H1 (cell line): Measurements from ENCODE around the gene MRPL27. TPM values are rescaled to one million over a fixed set of nuclear protein-coding genes. Genes with fewer than 3 reads are reported as not detected.

Source experiments
- CTCF ChIA-PET: fragments of 300-600 bp; sonication (Branson Sonifier 250); formaldehyde crosslinking; loops from one replicate; lab custom pipeline; 2021; ENCODE audit not compliant: partially characterized antibody; lab: Charles Lee
- POLR2A ChIA-PET: fragments of 300-600 bp; sonication (Branson Sonifier 250); formaldehyde crosslinking; loops from one replicate; lab custom pipeline; 2021; ENCODE audit warnings: inconsistent platforms; ENCODE audit not compliant: partially characterized antibody; lab: Charles Lee
- DNase-seq, 2 experiments: peaks; one replicate each; pipeline versions ENCODE4 v3.0.0 to v3.0.0-alpha.2; 2010 to 2022; ENCODE audit warnings: low spot score in 2 of 2, low read depth in 1 of 2, mixed read lengths in 1 of 2
- FAIRE-seq: peaks from 2 replicates; lab custom pipeline; 2011; peaks lifted over from hg19 to GRCh38; lab: Jason Lieb, UNC
- H2AFZ ChIP-seq: 2 replicates; pipeline ENCODE4 v1.8.1; 2012; ENCODE audit warnings: low read length, inconsistent platforms
- H2AK5ac ChIP-seq: 2 replicates; pipeline ENCODE4 v1.6.1; 2013; ENCODE audit warnings: low read depth, low read length
- H2BK120ac ChIP-seq: replicated peaks from 2 replicates; pipeline ENCODE3; 2013; ENCODE audit warnings: low read depth, low read length, inconsistent platforms
- H2BK12ac ChIP-seq: 2 replicates; pipeline ENCODE4 v1.6.1; 2013; ENCODE audit warnings: low read depth, low read length
- H2BK15ac ChIP-seq: 2 replicates; pipeline ENCODE4 v1.6.1; 2013; ENCODE audit warnings: low read length
- H2BK20ac ChIP-seq: 2 replicates; pipeline ENCODE4 v1.6.1; 2013; ENCODE audit warnings: low read length
- H2BK5ac ChIP-seq: 2 replicates; pipeline ENCODE4 v1.6.1; 2013; ENCODE audit warnings: low read depth, low read length
- H3K14ac ChIP-seq: 2 replicates; pipeline ENCODE4 v1.6.1; 2013; ENCODE audit warnings: inconsistent platforms; ENCODE audit not compliant: insufficient read length
- H3K18ac ChIP-seq: 2 replicates; pipeline ENCODE4 v1.6.1; 2013; ENCODE audit warnings: low read length; ENCODE audit errors: extremely low read depth
- H3K23ac ChIP-seq: 2 replicates; pipeline ENCODE4 v1.6.1; 2013; ENCODE audit warnings: inconsistent platforms; ENCODE audit not compliant: insufficient read length
- H3K23me2 ChIP-seq: 2 replicates; pipeline ENCODE4 v1.6.1; 2013; ENCODE audit warnings: low read depth, low read length
- H3K27ac ChIP-seq: 2 replicates; pipeline ENCODE4 v1.6.1; 2011; ENCODE audit warnings: low read depth, low read length, inconsistent platforms
- H3K27me3 ChIP-seq, 4 experiments: replicated peaks in 1 of 4; 1 replicate in 1 of 4; 2 replicates in 3 of 4; pipeline versions ENCODE4 v1.6.1 to v1.8.1; 2011 to 2013; ENCODE audit warnings: low read length in 3 of 4, mild to moderate bottlenecking in 3 of 4, inconsistent platforms in 2 of 4, mixed read lengths in 2 of 4, moderate library complexity in 1 of 4; ENCODE audit not compliant: control insufficient read depth in 3 of 4, insufficient read depth in 3 of 4; ENCODE audit errors: extremely low read depth in 1 of 4
- H3K36me3 ChIP-seq, 4 experiments: 2 replicates each; pipeline versions ENCODE4 v1.6.1 to v1.8.1; 2011 to 2013; ENCODE audit warnings: mild to moderate bottlenecking in 4 of 4, low read length in 3 of 4, moderate library complexity in 2 of 4, control low read depth in 1 of 4, inconsistent platforms in 1 of 4; ENCODE audit not compliant: insufficient read depth in 4 of 4, control insufficient read depth in 2 of 4
- H3K4ac ChIP-seq: replicated peaks from 2 replicates; pipeline ENCODE3; 2013; ENCODE audit warnings: low read length, low read depth, mixed read lengths, inconsistent platforms; ENCODE audit not compliant: insufficient read length
- H3K4me1 ChIP-seq, 4 experiments: replicated peaks in 1 of 4; 1 replicate in 1 of 4; 2 replicates in 3 of 4; pipeline versions ENCODE4 v1.6.1 to v1.8.1; 2011 to 2013; ENCODE audit warnings: low read length in 3 of 4, inconsistent platforms in 2 of 4, mixed read lengths in 1 of 4; ENCODE audit not compliant: insufficient read depth in 4 of 4, control insufficient read depth in 3 of 4
- H3K4me2 ChIP-seq, 2 experiments: 2 replicates each; pipeline versions ENCODE4 v1.6.1 to v1.8.1; 2011 to 2013; ENCODE audit warnings: low read depth in 2 of 2, low read length in 2 of 2, control low read depth in 1 of 2, inconsistent platforms in 1 of 2, mild to moderate bottlenecking in 1 of 2; ENCODE audit not compliant: insufficient read depth in 1 of 2
- H3K4me3 ChIP-seq, 4 experiments: fragments of 200-600, 300-600 bp in 1 of 4; sonication (generic), shearing (Covaris generic), sonication (Bioruptor Twin) in 1 of 4; 2 replicates each; pipeline versions ENCODE4 v1.5.1 to v1.8.1; 2011 to 2016; ENCODE audit warnings: low read length in 4 of 4, low read depth in 3 of 4, control low read depth in 2 of 4, inconsistent platforms in 2 of 4, mild to moderate bottlenecking in 2 of 4, mixed read lengths in 1 of 4, moderate library complexity in 1 of 4; ENCODE audit not compliant: insufficient read depth in 2 of 4; ENCODE audit errors: extremely low read depth in 1 of 4
- H3K56ac ChIP-seq: replicated peaks from 2 replicates; pipeline ENCODE3; 2013; ENCODE audit warnings: low read depth, mild to moderate bottlenecking, mixed read lengths, low read length, inconsistent platforms; ENCODE audit not compliant: insufficient read length
- H3K79me1 ChIP-seq: 2 replicates; pipeline ENCODE4 v1.6.1; 2013; ENCODE audit warnings: low read depth, low read length, control low read depth
- H3K79me2 ChIP-seq, 2 experiments: 2 replicates each; pipeline versions ENCODE4 v1.6.1 to v1.8.1; 2012 to 2013; ENCODE audit warnings: low read length in 2 of 2, mild to moderate bottlenecking in 2 of 2, inconsistent platforms in 1 of 2; ENCODE audit not compliant: insufficient read depth in 2 of 2, control insufficient read depth in 1 of 2
- H3K9ac ChIP-seq, 4 experiments: replicated peaks in 1 of 4; 1 replicate in 1 of 4; 2 replicates in 3 of 4; pipeline versions ENCODE4 v1.6.1 to v1.8.1; 2011 to 2013; ENCODE audit warnings: low read depth in 3 of 4, low read length in 3 of 4, control low read depth in 2 of 4, mild to moderate bottlenecking in 2 of 4, moderate library complexity in 2 of 4, inconsistent platforms in 1 of 4; ENCODE audit errors: extremely low read depth in 1 of 4
- H3K9me3 ChIP-seq, 2 experiments: 2 replicates each; pipeline versions ENCODE4 v1.6.1 to v1.8.1; 2012 to 2013; ENCODE audit warnings: mild to moderate bottlenecking in 2 of 2, moderate library complexity in 2 of 2, control low read depth in 1 of 2, inconsistent platforms in 1 of 2, low read depth in 1 of 2, low read length in 1 of 2, mixed read lengths in 1 of 2; ENCODE audit not compliant: insufficient read depth in 2 of 2
- H4K20me1 ChIP-seq, 2 experiments: replicated peaks in 1 of 2; 2 replicates each; pipeline versions ENCODE3 to v1.8.1; 2011 to 2013; ENCODE audit warnings: inconsistent platforms in 2 of 2, low read length in 2 of 2, mild to moderate bottlenecking in 1 of 2; ENCODE audit not compliant: insufficient read depth in 2 of 2, control insufficient read depth in 1 of 2
- H4K5ac ChIP-seq: 2 replicates; pipeline ENCODE4 v1.6.1; 2013; ENCODE audit warnings: low read length, low read depth, mixed read lengths, inconsistent platforms; ENCODE audit not compliant: insufficient read length
- H4K8ac ChIP-seq: 2 replicates; pipeline ENCODE4 v1.8.0; 2013; ENCODE audit warnings: mild to moderate bottlenecking, moderate library complexity, low read length, inconsistent platforms; ENCODE audit not compliant: insufficient read depth; ENCODE audit errors: extremely low read depth
- H4K91ac ChIP-seq: replicated peaks from 2 replicates; pipeline ENCODE3; 2013; ENCODE audit warnings: low read length, mixed read lengths, inconsistent platforms; ENCODE audit not compliant: insufficient read length
- ATF3 ChIP-seq: IDR thresholded peaks from 2 replicates; pipeline ENCODE4 v1.6.1; 2011; ENCODE audit warnings: low read depth, mild to moderate bottlenecking, low read length; ENCODE audit not compliant: insufficient read depth
- EP300 ChIP-seq, 2 experiments: IDR thresholded peaks; 1 replicate in 1 of 2; 2 replicates in 1 of 2; pipeline ENCODE4 v1.6.1; 2011 to 2012; ENCODE audit warnings: low read depth in 2 of 2, low read length in 2 of 2, mild to moderate bottlenecking in 2 of 2, borderline replicate concordance in 1 of 2, inconsistent platforms in 1 of 2, moderate library complexity in 1 of 2
- EZH2 ChIP-seq: fragments of 200-600 bp; sonication (generic); IDR thresholded peaks from 2 replicates; pipeline ENCODE4 v1.7.1; 2012; ENCODE audit warnings: low read depth, mild to moderate bottlenecking, moderate library complexity, low read length, inconsistent platforms; ENCODE audit not compliant: severe bottlenecking
- FOSL1 ChIP-seq: IDR thresholded peaks from 2 replicates; pipeline ENCODE4 v1.6.1; 2011; ENCODE audit warnings: mild to moderate bottlenecking, low read depth, low read length, moderate library complexity; ENCODE audit not compliant: insufficient read depth
- HDAC6 ChIP-seq: IDR thresholded peaks from one replicate; pipeline ENCODE4 v1.7.1; 2012; ENCODE audit warnings: low read depth, mild to moderate bottlenecking, inconsistent platforms, low read length, moderate library complexity
- KDM1A ChIP-seq: fragments of 200-600, 300-600 bp; sonication (generic); IDR thresholded peaks from 2 replicates; pipeline ENCODE4 v1.7.1; 2016; ENCODE audit warnings: mild to moderate bottlenecking, low read length, borderline replicate concordance
- RXRA ChIP-seq: IDR thresholded peaks from 2 replicates; pipeline ENCODE4 v1.6.1; 2011; ENCODE audit warnings: low read depth, mild to moderate bottlenecking, low read length, moderate library complexity; ENCODE audit not compliant: insufficient read depth
- SRF ChIP-seq: IDR thresholded peaks from 2 replicates; pipeline ENCODE4 v1.6.1; 2011; ENCODE audit warnings: mild to moderate bottlenecking, low read depth, low read length, moderate library complexity
- YY1 ChIP-seq: IDR thresholded peaks from 2 replicates; pipeline ENCODE4 v1.6.1; 2011; ENCODE audit warnings: low read depth, mild to moderate bottlenecking, low read length
- WGBS, 2 experiments: shearing (Covaris generic) in 1 of 2; methylation state at CpG; one replicate each; pipeline versions ENCODE4 v1.1.6 to v1.1.7; 2013 to 2015; ENCODE audit warnings: low lambda C conversion rate in 2 of 2, mixed read lengths in 2 of 2, inconsistent platforms in 1 of 2, low coverage in 1 of 2, missing lambda C conversion rate in 1 of 2; ENCODE audit not compliant: insufficient replicate concordance in 2 of 2, insufficient coverage in 1 of 2, insufficient read length in 1 of 2; ENCODE audit errors: extremely low coverage in 1 of 2, missing lambda C conversion rate in 1 of 2; 5-methylcytosine and 5-hydroxymethylcytosine counted together
- polyA plus RNA-seq, 7 experiments: library from polyadenylated mRNA; depleted of rRNA in 3 of 7; stranded (reverse) in 5 of 7; unstranded in 2 of 7; fragments of >200 nt in 5 of 7; fragments of 200-250 nt in 2 of 7; gene quantifications; 1 replicate in 5 of 7; 2 replicates in 1 of 7; 4 replicates in 1 of 7; pipeline versions ENCODE4 v1.2.1 to v1.2.3, GENCODE V29; 2011 to 2013; ENCODE audit warnings: missing spikeins in 2 of 7, mixed read lengths in 2 of 7
- total RNA-seq: library from RNA; stranded (reverse); fragmentation: NEBNext Ultra II Directional; extraction: Animal tissue kit (Norgen Biotek cat#: 25700); gene quantifications from 2 replicates; pipeline ENCODE4 v1.2.1, GENCODE V29; 2021
- TF ChIP-seq, protein P1 (sequence below): IDR thresholded peaks from 2 replicates; pipeline ENCODE4 v1.6.1; 2012; ENCODE audit warnings: inconsistent platforms
- TF ChIP-seq, protein P2 (sequence below): IDR thresholded peaks from 2 replicates; pipeline ENCODE4 v1.6.1; 2012; ENCODE audit warnings: inconsistent platforms

MRPL27 gene
- total and polyA plus RNA-seq, 2 of the 8 experiments (the other 6 are each of a cell fraction or from before 2014, with no cell fraction given) = 75.6 to 135 TPM

- Histone ChIP-seq H3K23ac (no peak overlapping the region), H4K20me1 (peaks cover 4 to 10% of the 10 kb centered on the region in 2 experiments), H2BK12ac (no peak overlapping the region), H3K56ac (no peak overlapping the region), H3K4me2 (no peak overlapping the region), H3K79me2 (no peaks in the 10 kb centered on the region), H3K9me3 (no peaks in the 10 kb centered on the region), H4K5ac (no peak overlapping the region), H3K27ac (no peak overlapping the region), H2BK20ac (no peak overlapping the region), H4K91ac (no peak overlapping the region), H2AFZ (no peak overlapping the region), H3K4me1 (no peaks in the 10 kb centered on the region), H3K4me3 (no peak overlapping the region), H3K18ac (no peak overlapping the region), H3K27me3 (no peaks in the 10 kb centered on the region), H3K14ac (no peak overlapping the region), H2BK120ac (no peak overlapping the region), H2AK5ac (no peak overlapping the region), H3K9ac (no peak overlapping the region), H3K23me2 (no peaks in the 10 kb centered on the region), H2BK5ac (no peak overlapping the region), H3K36me3 (peaks cover 44 to 88% (median 79%) of the 10 kb centered on the region in 4 experiments), H2BK15ac (no peak overlapping the region), H3K4ac (no peak overlapping the region), H3K79me1 (no peaks in the 10 kb centered on the region), H4K8ac (no peak overlapping the region)
- POLR2A ChIA-PET = interaction anchor here (0.9 to 27.4 kb wide), 5 partner anchors 7 to 42 kb away, joined by 3 to 313 read pairs (median 4); partner anchors contain the start of genes EME1, LRRC59, MRPL27 and XYLT2
- TF ChIP-seq HDAC6 (no peak), RXRA (no peak), KDM1A (no peak), YY1 (no peak), EZH2 (no peak), FOSL1 (no peak), EP300 (IDR thresholded peaks at IDR 0.05; ENCODE audit: borderline replicate concordance in 1 of 2, low read depth in 2 of 2, low read length in 2 of 2) (no peak), SRF (no peak), ATF3 (no peak)
- TF ChIP-seq, protein P1, sequence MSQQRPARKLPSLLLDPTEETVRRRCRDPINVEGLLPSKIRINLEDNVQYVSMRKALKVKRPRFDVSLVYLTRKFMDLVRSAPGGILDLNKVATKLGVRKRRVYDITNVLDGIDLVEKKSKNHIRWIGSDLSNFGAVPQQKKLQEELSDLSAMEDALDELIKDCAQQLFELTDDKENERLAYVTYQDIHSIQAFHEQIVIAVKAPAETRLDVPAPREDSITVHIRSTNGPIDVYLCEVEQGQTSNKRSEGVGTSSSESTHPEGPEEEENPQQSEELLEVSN = no peak
- TF ChIP-seq, protein P2, sequence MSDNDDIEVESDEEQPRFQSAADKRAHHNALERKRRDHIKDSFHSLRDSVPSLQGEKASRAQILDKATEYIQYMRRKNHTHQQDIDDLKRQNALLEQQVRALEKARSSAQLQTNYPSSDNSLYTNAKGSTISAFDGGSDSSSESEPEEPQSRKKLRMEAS = no peak
- no peak for FAIRE-seq
- CTCF ChIA-PET = interaction anchor here (1.1 to 1.8 kb wide), 3 partner anchors 9 to 27 kb away, joined by 6 to 13 read pairs (median 7); partner anchors contain the start of gene LRRC59
- 92% methylated on average over 3 of the region's 3 CpGs; no CpG with 5 or more reads in 1 of the 2 experiments for WGBS, 2 experiments
- no peak for DNase-seq
Observed at GRCh38 chr17:50388728-50389127, 15.7 kb upstream of the MRPL27 start.
